ENCODE results near the gene SAMD11.

The SAMD11 gene

GRCh38 chr1:905811-906599 lies 17.7 kb upstream of the SAMD11 start:
- no peak for DNase-seq

DNA sequence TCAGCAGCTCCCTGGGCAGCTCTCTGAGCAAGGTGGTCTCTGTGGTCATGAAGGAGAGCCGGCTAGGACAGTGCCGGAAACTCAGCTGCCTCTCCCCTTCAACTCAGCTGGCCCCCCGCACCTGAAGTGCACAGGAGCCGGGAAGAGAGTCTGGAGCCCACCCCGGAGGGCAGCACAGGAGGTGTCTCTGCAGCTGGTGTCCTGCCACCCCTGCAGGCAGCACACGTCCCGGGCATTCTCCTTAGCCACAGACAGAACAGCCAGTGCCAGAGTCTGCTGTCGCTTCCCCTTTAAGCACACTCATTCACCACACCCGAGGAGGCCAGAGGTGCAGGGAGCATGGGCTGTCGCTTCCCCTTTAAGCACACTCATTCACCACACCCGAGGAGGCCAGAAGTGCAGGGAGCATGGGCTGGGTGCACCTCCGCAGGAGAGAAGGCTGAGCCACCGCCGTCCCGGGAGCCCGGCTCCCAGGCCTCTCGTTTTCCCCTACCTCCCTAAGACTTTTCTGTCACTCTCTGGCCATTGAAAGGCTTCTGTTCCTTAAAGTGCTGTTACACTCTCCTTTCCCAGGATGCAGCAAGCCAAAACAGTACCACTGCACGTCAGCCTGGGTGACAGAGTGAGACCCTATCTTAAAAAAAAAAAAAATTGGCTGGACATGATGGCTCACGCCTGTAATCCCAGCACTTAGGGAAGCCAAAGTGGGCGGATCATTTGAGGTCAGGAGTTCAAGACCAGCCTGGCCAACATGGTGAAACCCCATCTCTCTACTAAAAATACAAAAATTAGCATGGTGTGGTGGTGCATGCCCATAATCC lies 16.9 kb upstream of the SAMD11 start:
- DNase-seq: no peak

- no peak for DNase-seq
These were observed 15.9 kb upstream of the SAMD11 start for GRCh38 chr1:907611-908451.

GRCh38 chr1:908661-909060 lies 15.1 kb upstream of the SAMD11 start:
- no peak for DNase-seq

- no peak for DNase-seq
These were observed 13.8 kb upstream of the SAMD11 start for GRCh38 chr1:909861-910310.

- DNase-seq: no peak
These were observed 13.3 kb upstream of the SAMD11 start for GRCh38 chr1:910311-910880.

DNA sequence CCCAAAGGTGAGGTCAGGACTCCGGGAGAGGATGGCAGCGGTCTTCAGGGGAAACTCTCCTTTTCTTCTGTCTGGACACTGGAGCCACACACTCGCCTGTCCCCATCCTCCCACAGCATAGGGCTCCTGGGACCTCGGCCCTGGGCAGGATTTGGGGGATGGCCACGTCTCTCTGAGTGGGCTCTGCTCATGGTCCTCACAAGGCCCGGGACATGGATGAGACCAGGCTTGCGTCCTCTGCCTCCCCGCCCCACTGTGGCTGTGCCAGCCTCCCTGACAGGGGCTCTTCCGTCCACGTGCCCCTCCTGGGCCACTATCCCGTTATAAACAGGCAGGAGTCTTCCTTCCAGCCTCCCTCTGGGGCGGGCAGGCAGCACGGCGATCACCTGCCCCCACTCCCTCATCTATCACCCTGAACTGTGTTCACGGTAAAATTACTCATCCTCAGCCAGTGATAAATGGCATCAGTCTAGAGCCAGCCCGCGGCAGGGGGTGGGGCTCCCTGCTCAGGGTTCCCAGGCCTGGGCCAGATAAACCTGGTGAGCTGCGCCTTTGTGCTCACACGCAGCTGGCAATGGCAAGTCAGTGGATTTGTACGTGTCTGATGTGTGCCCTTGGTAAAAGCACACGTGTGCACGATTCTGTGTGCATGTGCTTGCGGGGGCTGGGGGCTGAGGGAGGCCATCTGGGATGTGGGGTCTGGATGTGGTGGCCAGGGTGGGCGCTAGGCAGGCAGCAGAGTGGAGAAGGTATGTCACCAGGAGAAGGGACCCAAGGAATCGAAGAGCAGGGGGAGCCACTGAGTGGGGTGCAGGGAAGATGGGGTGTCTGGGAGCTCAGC lies 12.6 kb upstream of the SAMD11 start:
- DNase-seq: no peak

DNA sequence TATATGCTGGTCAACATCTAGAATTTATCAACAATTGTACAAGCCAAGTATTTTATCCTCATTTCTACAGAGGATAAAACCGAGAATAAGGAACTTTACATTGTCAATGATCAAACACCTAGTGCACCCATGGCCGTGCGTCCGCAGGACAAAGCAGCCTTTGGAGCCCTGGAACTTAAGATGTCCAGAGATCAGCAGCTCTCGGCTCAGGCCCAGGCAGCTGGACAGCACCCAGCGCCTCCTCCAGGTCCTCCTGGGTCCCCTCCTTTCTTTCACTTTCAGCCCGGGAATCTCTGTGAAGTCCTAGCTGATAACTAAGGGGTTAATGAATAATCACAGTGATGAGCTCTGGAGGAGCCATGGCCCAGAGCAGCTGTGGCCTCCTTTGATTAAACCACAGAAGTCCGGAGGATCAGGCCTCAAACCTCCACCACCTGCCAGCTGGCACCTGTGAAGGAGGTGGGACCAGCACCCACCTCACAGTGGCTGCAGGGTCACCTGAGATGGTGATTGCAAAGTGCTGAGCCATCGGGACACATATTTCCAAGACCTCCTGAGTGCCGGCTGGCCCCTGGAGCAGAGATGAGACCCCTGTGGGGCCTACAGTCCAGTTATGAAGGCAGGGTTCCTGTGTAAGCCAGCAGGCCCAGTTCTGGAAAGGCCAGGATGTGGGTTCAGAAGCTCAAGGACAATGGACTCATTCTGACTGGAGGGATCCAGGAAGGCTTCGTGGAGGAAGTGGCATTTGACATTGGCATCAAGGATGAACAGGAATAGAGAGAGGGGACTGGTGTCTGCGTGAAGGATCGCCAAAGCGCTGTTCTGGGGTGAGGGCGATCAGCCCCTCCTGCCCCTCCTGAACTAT lies 11.6 kb upstream of the SAMD11 start:
- no peak for DNase-seq

DNA sequence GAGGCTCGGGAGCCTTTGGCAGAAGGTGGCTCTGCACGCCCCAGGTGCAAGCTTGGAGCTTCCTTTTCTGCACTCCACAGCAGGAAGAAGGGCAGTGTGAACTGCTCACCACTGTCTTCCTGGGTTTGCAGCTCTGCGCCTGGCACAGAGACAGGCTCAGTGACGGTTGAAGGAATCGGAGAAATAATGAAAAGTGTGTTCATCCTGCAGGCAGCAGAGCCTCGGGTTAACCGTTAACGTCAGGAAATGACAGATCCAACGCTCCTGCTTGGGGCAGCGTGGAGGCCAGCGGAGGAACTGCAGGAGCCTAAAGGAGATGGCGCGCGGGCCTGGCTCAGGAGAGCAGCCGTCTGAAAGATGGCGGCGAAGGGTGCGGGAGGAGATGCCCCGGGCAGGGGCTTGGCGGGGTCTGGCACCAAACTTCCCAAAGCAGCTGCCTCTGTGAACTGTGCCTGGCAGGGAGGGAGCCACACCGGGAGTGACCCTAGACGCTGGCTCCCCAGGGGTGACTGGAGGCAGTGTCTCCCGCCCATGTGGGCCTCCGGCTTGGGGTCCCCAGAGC lies 10.9 kb upstream of the SAMD11 start:
- no peak for DNase-seq

- no peak for DNase-seq
These were observed 10.1 kb upstream of the SAMD11 start for GRCh38 chr1:913491-914130.

GRCh38 chr1:914131-914890 lies 9.4 kb upstream of the SAMD11 start:
- DNase-seq: no peak

DNA sequence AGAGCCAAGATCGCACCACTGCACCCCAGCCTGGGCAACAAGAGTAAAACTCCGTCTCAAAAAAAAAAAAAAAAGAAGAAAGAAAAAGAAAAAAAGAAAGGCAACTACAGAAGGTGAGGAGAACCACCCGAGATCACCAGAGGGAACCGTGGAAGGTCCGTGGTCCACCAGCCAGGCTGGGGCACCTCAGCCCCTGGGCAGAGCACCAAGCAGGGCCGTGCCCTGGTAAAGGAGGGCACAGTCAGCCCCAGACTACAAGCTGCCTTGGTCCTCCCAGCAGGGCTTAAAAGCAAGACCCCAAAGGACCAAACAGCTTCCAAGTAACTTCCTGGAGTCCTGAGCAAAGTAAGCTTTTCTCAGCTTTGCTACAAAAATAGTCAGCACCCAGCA lies 8.8 kb upstream of the SAMD11 start:
- no peak for DNase-seq

GRCh38 chr1:915295-916172 lies 8.2 kb upstream of the SAMD11 start:
- DNase-seq: no peak

DNA sequence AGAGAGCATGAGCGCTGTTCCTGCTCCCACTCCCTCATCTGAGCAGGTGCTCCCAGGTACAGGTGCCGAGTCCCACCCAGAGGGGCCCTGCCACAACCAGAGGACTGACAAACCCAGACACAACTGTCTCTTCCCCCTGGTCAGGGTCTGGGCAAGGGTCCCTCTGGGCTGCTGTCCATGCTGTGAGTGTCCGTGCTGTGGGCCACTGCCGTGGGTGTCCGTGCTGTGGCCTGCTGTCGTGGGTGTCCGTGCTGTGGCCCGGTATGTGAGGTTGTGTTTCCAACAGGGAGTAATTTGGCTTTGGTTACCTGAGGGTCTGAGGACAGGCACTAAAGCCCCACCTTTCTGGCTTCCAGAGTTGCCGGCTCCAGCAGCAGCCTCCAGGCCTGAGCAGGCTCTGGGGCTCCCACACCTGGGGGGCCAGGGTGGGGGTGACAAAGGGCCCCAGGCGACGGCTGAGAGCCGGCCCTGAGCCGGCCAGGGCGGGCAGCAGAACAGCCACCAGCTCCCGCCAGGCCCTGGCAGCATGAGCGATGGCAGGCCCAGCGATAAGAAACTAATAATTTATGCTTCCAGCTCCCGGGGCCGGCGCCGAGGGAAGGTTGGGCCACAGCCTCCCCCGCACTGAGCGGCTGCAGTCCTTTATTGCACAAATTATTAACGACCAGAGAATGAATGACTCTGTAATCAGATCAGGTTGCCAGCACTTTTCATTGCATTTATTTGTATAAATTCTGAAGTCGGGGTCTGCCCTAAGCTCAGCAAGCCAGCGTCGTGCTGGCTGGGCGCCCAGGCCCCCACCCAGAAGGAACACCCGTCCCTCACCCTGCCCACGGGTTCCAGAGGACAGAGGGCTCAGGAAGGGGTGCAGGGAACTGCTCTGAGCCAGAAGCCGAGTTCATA lies 7.3 kb upstream of the SAMD11 start:
- DNase-seq: no peak

DNA sequence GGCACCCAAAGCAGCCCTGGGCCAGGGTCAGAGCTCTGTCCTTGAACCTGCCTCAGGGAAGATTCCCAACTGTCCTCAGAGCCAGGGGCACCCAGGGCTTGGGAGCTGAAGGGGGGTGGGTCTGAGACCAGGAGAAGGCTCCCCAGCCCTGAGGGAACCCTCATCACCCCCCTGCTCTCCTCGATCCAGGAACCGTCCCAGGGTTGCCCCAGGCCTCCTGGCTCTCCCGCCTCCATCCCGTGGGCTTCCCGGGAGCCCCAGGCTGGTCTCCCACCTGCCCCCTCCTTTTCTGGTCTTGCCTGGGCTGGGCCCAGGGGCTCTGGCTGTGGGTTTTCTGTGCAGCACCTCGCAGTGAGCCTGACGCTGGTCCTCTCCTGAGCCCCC lies 6.7 kb upstream of the SAMD11 start:
- DNase-seq: no peak

DNA sequence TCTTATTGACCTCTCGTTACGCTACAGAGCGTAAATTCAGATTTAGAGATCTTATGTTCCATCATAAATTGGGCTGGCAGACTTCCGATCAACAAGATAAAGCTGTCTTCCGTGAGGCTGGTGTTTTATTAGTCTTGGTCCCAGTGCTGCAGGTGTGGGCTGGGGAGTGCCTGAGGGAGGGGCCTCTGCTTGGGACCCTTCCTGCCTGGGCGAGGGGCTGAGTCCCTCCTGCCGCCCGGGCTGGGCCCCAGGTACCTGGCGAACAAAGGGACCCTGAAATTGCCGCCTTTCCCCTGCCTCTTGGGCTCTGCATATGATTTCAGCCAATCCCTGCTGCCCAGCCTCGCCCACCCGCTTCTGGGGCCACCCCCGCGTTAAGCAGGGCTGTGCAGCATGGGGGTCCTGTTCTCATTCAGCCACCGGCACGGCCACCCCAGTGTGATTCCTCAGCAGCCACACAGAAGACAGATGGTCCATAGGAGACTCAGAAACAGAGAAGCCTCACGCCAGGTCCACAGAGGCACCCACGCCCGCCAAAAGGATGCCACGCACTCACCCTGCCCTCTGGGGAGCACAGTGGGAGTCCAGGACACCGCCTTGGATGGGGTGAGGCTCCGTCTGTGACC lies 6.1 kb upstream of the SAMD11 start:
- no peak for DNase-seq

DNA sequence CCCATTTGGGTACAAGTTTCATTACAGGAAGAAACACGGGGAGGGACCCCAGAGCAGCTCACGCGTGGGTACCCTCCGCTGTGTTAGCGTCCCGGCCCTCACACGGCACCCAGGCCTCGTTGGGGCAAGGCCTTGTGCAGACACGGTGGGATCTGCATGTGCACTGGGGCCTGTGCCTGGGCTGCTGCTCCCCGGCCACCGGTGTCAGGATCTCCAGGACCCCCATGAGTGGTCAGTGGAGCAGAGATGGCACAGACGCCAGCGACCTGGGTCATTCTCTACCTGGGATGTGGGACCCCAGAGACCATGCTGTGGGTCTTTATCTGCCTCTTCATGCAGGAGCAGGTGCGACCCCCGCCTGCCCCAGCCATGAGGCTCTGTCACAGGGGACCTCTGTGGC lies 5.4 kb upstream of the SAMD11 start:
- no peak for DNase-seq

Measured in GOT3 (cell line).